Dedifferentiated amniotic fluid mesenchymal stem cell (primary cell): ENCODE data around the gene TIAM1.

Experiments used
- DNase-seq: peaks from one replicate; pipeline ENCODE4 v3.0.0-alpha.2; 2016; ENCODE audit errors: extremely low spot score

The TIAM1 gene

DNA sequence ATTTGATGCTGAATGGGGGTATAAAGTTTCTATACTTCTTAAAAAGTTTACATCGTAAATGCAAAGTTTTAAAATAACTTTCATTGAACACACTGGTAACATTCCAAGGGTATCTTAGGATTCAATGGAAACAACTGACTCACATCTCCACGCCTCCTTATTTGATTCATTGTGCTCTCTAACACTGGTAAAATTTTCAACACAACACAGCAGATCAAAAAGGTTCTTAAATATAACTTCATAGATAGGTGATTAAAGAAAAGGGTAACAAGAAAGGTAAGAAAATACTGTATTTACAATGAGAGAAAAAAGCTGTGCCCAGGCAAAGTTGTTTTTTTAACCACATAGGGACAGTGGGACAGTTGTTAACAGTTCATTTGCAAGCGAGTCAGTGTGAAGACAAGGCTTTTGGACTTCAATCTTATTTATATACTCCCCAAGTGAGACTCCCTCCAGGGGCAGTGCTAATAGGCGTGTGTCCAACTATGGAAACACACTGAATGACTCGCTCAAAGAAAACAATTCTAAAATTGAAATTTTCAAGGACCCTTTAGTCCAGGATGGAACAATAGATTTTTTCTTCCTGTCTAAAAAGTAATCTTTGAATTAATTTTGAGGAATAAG lies 140.5 kb downstream of the TIAM1 start:
- DNase-seq = peak; percentile 22

DNA sequence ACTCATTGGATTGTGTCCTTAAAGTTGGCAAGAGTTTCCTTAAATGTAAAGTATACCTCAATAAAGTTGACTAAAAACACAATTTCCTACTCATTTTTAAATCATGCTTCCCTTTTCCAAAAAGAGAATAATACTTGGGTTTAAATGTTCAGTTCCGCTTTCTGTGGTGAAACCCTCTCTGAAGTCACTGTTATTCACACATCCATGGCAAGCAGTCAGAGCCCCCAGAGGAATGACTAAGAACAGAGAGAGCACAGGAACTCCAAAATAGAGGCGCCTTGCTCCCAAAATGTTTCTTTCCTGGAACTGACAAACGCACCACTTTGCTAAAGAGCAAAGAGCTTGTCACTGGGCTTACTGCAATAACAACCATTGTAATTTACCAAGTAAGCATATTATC lies 142.5 kb downstream of the TIAM1 start:
- DNase-seq = peak; percentile 26

- DNase-seq = no peak
These were observed 142.9 kb downstream of the TIAM1 start for GRCh38 chr21:31201144-31201543.

DNA sequence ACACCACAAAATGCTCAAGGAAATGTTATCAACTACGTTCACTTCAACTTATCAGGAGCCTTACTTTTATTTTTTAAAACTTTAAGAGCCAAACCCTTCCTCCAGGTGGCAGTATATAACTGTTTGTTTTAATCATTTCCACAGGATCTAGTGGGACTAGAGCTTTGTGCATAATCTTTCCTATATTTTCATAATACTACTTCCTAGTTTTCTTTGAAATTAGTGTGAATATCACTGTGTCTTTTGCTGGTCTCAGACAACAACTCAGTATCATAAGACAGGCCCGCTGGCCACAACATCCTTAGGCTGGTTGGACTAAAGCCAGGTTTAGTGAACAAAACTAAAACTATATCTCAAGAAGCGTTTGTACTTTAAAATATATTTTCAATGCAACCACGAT lies 145.5 kb downstream of the TIAM1 start:
- peak; percentile 77 for DNase-seq

- no peak for DNase-seq
These were observed 147.3 kb downstream of the TIAM1 start for GRCh38 chr21:31196724-31197123.

DNA sequence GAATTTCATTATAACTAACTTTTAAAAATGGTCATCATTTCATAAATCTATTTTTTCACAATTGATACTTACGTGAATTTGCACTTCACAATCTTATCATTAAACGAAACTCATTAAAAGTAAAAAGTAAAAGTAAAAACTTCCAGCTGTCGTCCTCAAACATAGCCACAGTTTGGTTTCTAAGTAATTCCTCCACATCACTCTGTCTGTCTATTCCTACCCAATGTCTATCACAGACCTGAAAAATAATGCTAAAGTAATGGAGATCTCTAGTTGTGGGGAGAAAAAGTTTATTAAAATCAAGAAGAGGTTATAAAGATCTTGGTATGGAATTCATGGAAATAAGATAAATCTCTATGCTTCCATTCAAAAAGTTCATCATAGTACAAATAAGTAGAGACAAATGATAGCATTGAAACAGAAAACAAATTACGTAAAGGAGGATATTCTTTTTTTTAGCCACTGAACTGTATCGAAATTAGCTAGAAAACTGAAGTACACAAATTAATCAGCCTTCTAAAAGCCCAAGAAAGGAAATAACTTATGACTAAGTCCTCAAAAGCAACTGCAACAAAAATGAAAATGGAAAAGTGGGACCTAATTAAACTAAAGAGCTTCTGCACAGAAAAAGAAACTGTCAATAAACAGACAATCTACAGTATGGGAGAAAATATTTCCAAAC lies 148.6 kb downstream of the TIAM1 start:
- no peak for DNase-seq

GRCh38 chr21:31194510-31195293 lies 149.4 kb downstream of the TIAM1 start:
- no peak for DNase-seq

DNA sequence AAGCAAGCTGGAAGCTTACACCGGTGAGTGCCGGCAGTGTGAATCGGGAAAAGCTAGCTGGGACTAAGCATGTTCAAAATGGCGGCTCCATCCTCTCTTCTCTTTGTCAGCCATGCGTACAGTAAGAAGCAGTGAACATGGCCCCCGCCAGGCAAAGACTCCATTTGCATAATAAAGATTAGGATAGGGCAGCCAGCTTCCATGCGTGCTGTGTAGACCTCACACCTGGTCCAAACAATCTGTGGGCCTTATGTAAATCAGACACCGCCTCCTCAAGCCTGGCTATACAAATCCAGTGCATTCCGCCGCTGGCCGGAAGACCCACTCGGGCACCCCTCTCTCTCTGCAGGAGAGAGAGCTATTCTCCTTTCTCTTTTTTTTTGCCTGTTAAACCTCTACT lies 150.3 kb downstream of the TIAM1 start:
- no peak for DNase-seq

GRCh38 chr21:31191553-31191952 lies 152.5 kb downstream of the TIAM1 start:
- DNase-seq = no peak

DNA sequence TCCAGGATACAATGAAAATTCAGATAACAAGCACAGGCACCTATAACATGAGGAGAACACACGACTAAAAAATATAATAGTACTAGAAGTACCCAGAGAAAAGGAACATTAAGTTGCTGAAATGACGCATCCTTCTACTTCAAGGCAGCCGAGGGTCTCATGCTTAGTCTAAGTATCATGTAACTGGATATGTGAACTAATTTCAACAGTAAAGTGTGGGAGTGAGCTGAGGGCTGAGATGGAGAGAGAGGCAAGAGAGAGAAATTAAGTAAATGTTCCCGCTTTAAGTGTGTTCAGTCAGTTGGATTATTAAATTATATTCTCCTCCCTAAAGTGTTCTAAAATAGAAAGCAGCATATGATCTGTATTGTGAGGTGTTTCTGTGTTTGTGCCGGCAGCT lies 153.5 kb downstream of the TIAM1 start:
- no peak for DNase-seq

- DNase-seq = no peak
These were observed 156.6 kb downstream of the TIAM1 start for GRCh38 chr21:31187499-31187898.

DNA sequence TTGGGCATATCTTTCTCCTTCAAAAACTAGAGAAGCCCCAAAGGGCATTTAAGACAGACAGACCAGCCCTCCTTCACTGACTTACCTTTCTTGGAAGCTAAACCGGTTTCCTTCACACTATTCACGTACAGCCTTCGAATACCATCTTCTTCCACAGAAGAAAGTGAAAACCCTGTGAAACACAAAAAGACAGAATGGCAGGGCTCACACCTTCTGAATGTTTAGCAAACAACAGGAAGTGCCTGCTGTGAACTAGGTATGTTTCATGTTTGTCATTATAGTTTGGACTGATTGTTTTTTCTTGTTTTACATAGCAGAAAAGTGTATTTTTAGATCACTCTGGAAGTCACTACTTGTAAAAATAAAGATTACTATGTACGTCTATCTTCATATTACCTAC lies 157.1 kb downstream of the TIAM1 start:
- no peak for DNase-seq

- DNase-seq = no peak
These were observed 158.4 kb downstream of the TIAM1 start for GRCh38 chr21:31185663-31186062.

DNA sequence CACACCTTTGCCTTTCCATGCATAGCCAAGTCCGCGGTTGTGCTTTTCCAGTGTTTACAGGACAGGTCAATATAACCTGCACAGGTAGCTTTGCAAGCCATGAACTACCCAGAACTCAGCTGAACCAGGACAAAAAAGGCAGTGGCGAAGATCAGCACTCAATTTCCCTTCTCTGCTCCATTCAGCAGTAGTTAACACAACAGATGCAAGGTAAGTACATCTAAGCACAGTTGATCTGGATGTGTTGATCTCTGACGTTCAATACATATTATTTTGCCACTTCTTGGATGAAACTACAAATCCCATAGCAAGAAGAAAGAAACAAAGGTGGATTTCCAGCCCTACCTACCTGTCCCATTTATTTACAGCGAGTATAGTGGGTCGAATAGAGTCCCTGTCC lies 159.2 kb downstream of the TIAM1 start:
- DNase-seq = no peak

DNA sequence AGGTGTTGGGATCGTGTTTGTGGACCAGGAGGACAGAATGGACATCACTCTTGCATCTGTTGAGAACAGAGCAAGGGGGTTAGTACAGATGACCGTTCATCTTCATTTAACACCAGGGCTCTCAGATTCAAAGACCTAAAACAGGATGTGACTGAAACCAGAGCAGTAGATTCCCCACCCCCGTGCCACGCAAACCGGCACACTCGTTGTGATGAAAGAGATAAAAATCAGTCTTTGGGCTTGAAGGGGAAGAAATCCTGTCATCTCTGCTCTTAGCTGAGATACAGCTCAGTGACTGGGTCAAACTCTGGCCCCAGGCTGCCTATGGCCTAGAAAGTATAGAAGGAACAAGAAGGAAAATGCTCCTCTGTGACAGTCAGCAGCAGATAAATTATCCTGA lies 159.6 kb downstream of the TIAM1 start:
- no peak for DNase-seq

GRCh38 chr21:31182231-31183140 lies 161.6 kb downstream of the TIAM1 start:
- no peak for DNase-seq

GRCh38 chr21:31181082-31181750 lies 162.8 kb downstream of the TIAM1 start:
- DNase-seq = no peak

DNA sequence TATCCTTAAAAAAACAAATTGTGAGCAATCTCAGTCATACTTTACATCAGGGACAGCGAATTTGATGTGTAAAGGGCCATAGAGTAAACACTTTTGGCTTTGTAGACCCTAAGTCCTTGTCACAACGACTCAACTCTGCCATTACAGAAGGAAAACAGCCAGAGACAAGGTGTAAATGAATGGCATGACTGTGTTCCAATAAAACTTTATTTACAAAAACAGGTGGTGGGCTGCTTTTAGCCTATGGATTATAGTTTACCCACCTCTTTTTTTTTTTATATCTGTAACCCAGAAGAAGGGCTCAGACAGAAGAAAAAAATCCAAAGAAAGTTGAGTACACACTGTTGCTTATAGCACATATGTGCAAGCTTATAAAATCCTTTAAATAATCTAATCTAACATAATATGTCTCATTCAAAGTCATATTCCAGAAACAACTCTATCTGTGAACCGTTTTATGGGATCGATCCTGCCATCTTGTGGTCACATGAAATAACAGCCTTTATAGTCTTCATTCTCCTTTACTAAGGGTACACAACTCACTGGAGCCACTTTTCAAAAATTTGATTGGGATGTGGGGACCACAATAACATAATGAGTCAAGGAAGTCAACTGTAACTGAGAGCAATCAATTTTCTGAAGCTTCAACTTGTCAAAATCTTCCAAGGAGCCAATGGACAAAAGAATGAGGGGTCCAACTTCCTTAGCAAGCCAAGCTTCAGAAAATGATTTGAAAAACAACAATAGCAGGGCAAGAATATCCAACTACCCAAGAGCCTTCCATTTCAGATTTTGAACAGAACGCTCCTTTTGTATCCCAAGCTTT lies 163.6 kb downstream of the TIAM1 start:
- peak; percentile 60 for DNase-seq

GRCh38 chr21:31176725-31177124 lies 167.3 kb downstream of the TIAM1 start:
- DNase-seq = no peak

DNA sequence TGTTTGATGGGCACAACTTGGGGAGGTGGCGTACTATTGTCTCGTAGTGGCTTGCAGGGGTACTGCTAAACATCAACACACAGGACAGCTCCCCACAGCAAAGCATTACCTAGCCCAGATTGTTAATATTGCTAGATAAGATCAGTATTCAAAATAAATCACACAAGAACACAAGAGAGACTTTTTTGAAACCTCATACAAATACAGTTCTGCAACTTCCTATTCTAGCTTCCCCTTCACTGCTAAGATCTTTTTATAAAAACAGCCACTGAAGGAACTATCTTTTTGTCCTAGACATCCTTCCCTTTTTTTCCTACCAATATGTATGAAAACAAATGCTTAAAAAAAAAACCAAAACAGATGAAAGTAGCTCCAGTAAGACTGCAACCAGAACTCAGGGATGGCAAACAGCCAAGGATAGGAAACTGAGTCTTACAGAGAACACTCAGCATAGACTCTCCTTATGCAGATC lies 167.9 kb downstream of the TIAM1 start:
- DNase-seq = no peak
